Adrenal gland (tissue), 12 donors: Measurements from ENCODE around the gene DAG1. TPM values are rescaled to one million over a fixed set of nuclear protein-coding genes. Genes with fewer than 3 reads are reported as not detected.

ENCODE experiments used
- DNase-seq, 7 donors: peaks; one replicate each; pipeline ENCODE4 v3.0.0-alpha.2; 2019 to 2020
- H3K27ac ChIP-seq, 5 donors: fragments of 200-600 bp; sonication (generic) in 4 of 5; 1 replicate in 3 of 5; 2 replicates in 2 of 5; pipeline versions ENCODE4 v1.5.1 to v1.8.0; 2016 to 2020; ENCODE audit warnings: mild to moderate bottlenecking in 1 of 5
- H3K27me3 ChIP-seq: fragments of 200-600 bp; 2 replicates; pipeline ENCODE4 v1.8.0; 2021
- H3K36me3 ChIP-seq, 2 donors: fragments of 200-600 bp; replicated peaks in 1 of 2; 1 replicate in 1 of 2; 2 replicates in 1 of 2; pipeline versions ENCODE4 v1.5.1 to v1.8.0; 2018 to 2022
- H3K4me1 ChIP-seq, 2 donors: fragments of 200-600 bp; replicated peaks in 1 of 2; 1 replicate in 1 of 2; 2 replicates in 1 of 2; pipeline versions ENCODE4 v1.5.1 to v1.8.0; 2018 to 2021
- H3K4me3 ChIP-seq, 4 donors: fragments of 200-600 bp; sonication (generic) in 3 of 4; one replicate each; pipeline ENCODE4 v1.5.1; 2016 to 2018
- H3K9me3 ChIP-seq, 3 donors: fragments of 200-600 bp; sonication (generic) in 1 of 3; replicated peaks in 1 of 3; 1 replicate in 2 of 3; 2 replicates in 1 of 3; pipeline versions ENCODE4 v1.5.1 to v1.8.0; 2016 to 2021
- POLR2A ChIP-seq, 2 donors: fragments of 450-650 bp; IDR thresholded peaks; one replicate each; pipeline ENCODE4 v1.6.1; 2017; ENCODE audit warnings: antibody characterized with exemption in 2 of 2, mild to moderate bottlenecking in 2 of 2, moderate library complexity in 1 of 2
- WGBS, 4 donors: extraction: QIAGEN DNeasy Blood & Tissue Kit in 2 of 4; methylation state at CpG; one replicate each; pipeline versions ENCODE4 v1.1.5 to v1.1.7; 2013 to 2017; 5-methylcytosine and 5-hydroxymethylcytosine counted together
- intact Hi-C, 2 donors: fragments of 100-400 bp; cut with DNase I; formaldehyde crosslinking; loops; one replicate each; pipeline versions ENCODE4 v1.14.1 to v1.15.0; 2022 to 2023
- polyA plus RNA-seq, 3 donors: library from polyadenylated mRNA; stranded (reverse); fragments of 200-250 nt in 2 of 3; fragments of 350-450 nt in 1 of 3; fragmentation: Illumina TruSeq in 1 of 3; extraction: RNeasy Lipid Tissue Mini Kit (QIAGEN cat#74804) in 1 of 3; gene quantifications; one replicate each; pipeline ENCODE4 v1.2.3, GENCODE V29; 2013 to 2014
- small RNA-seq, 2 donors: library from RNA; depleted of rRNA; stranded (forward); fragments of <200 nt; gene quantifications; one replicate each; pipeline ENCODE3, GENCODE V24; 2016
- total RNA-seq, 9 donors: library from RNA; depleted of rRNA in 4 of 9; stranded (reverse); fragments of >200 nt in 4 of 9; fragments of 120-200 nt in 1 of 9; fragmentation: NEBNext Ultra II Directional in 1 of 9; extraction: Animal tissue kit (Norgen Biotek cat#: 25700) in 1 of 9; gene quantifications; one replicate each; pipeline versions ENCODE4 v1.1.0 to v1.2.4, GENCODE V29; 2013 to 2023
- TF ChIP-seq, protein P1 (sequence below), 6 experiments: fragments of 450-650 bp in 4 of 6; fragments of 200-600 bp in 2 of 6; sonication (generic) in 1 of 6; IDR thresholded peaks; 1 replicate in 5 of 6; 2 replicates in 1 of 6; pipeline versions ENCODE4 v1.5.1 to v1.8.0; 2016 to 2021; ENCODE audit warnings: antibody characterized with exemption in 6 of 6, mild to moderate bottlenecking in 2 of 6, moderate library complexity in 1 of 6
- donor health status: healthy with polysubstance abuse.
- donor health status: Bipolar disorder and iron deficiency.
- donor health status: DM: yes; HTN: yes; CAD: no.
- donor health status: DM: no; HTN: no; CAD: no.
- donor health status: DM: no; HTN: no; CAD: no.
- donor health status: DM: yes; HTN: yes; CAD: no.

Gene DAG1
- total and polyA plus RNA-seq, 12 donors, result 9.1 to 173 (median 73.7) TPM

DNA sequence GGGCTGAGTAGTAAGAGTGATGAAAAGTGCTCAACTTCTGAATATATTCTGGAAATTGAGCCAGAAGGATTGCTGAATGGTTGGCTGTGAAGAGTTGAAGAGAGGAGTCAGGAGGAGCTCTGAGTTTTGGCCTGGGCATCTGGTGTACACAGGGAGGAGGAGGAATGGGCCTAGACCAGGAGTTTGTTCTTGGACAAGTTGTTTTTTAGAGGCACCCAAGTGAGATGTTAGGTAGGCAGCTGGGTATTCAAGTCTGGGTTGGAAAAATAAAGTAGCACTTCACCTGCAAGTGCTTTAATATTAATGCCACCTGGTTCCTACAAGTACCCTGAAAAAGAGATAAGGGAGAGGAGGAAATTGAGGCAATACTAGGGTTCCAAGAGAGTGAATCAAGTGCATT is 98.9 kb downstream of the DAG1 start:
- Histone ChIP-seq H3K9me3 (no peaks in the 10 kb centered on the region), H3K4me1 (no peaks in the 10 kb centered on the region), H3K4me3 (no peak overlapping the region), H3K36me3 (no peaks in the 10 kb centered on the region), H3K27me3 (no peaks in the 10 kb centered on the region), H3K27ac (no peak overlapping the region)
- intact Hi-C loops, result no loop called here
- TF ChIP-seq POLR2A (IDR thresholded peaks at IDR 0.05), result no peak
- TF ChIP-seq, protein P1, sequence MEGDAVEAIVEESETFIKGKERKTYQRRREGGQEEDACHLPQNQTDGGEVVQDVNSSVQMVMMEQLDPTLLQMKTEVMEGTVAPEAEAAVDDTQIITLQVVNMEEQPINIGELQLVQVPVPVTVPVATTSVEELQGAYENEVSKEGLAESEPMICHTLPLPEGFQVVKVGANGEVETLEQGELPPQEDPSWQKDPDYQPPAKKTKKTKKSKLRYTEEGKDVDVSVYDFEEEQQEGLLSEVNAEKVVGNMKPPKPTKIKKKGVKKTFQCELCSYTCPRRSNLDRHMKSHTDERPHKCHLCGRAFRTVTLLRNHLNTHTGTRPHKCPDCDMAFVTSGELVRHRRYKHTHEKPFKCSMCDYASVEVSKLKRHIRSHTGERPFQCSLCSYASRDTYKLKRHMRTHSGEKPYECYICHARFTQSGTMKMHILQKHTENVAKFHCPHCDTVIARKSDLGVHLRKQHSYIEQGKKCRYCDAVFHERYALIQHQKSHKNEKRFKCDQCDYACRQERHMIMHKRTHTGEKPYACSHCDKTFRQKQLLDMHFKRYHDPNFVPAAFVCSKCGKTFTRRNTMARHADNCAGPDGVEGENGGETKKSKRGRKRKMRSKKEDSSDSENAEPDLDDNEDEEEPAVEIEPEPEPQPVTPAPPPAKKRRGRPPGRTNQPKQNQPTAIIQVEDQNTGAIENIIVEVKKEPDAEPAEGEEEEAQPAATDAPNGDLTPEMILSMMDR (IDR thresholded peaks at IDR 0.05), result no peak
- DNase-seq, result peak in 1 of 7 donors; percentile 9

DNA sequence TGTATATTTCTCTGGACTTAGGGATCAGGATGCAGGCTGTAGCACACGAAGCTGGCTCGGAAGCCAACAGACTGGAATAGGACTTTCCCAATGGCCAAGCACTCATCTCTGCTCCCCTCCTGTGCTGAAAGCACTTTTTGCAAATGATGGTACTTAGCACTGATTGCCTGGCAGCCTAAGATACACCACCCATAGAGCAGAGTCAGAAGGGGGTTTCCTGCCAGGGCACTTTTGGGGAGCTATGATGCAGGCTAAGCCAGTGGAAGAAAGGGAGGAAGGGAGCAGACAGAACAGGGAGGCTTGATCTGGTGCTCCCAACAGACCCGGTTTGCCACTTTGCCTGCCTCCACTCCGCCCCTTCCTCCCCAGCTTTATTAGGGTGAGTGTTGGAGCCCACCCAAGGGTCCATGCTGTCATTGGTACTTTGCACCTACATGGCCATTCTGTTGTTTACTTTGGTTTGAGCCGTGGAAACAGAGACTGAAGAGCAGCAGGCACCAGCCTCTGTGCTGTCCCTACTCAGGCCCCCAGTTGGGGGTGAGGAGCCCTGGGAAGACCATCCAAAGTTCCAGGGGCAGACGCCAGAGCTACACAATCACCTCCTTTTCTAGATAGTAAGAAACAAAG is 100.1 kb downstream of the DAG1 start:
- H3K9me3 ChIP-seq, result no peaks in the 10 kb centered on the region
- no peak overlapping the region for H3K4me3 ChIP-seq
- H3K27me3 ChIP-seq, result no peaks in the 10 kb centered on the region
- H3K27ac ChIP-seq, result no peak overlapping the region
- intact Hi-C loops, result no loop called here
- TF ChIP-seq, protein P1 (IDR thresholded peaks at IDR 0.05), result no peak
- TF ChIP-seq POLR2A (IDR thresholded peaks at IDR 0.05), result no peak
- DNase-seq, result peak in 1 of 7 donors; percentile 11
- H3K4me1 ChIP-seq, result no peaks in the 10 kb centered on the region
- WGBS, 4 donors, result 72 to 89% (median 80%) methylated on average over 6 of the region's 6 CpGs
- H3K36me3 ChIP-seq, result no peaks in the 10 kb centered on the region

DNA sequence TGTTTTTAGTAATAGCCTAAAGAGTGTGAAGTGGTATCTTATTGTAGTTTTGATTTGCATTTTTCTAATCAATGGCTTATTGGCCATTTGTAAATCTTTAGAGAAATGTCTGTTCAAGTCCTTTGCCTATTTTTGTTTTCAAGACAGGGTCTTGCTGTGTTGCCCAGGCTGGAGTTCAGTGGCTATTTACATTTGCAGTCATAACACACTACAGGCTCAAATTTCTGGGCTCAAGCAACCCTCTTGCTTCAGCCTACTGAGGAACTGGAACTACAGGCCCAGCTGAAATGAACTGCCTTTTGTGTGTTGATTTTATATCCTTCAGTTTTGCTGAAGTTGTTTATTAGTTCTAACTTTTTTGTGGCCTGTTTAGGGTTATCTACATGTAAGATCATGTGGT is 112.1 kb downstream of the DAG1 start:
- TF ChIP-seq POLR2A (IDR thresholded peaks at IDR 0.05), result no peak
- TF ChIP-seq, protein P1 (IDR thresholded peaks at IDR 0.05), result no peak
- no peaks in the 10 kb centered on the region for H3K27me3 ChIP-seq
- H3K36me3 ChIP-seq, result no peaks in the 10 kb centered on the region
- no peaks in the 10 kb centered on the region for H3K9me3 ChIP-seq
- no peaks in the 10 kb centered on the region for H3K4me1 ChIP-seq
- DNase-seq, result no peak
- no peak overlapping the region for H3K4me3 ChIP-seq
- H3K27ac ChIP-seq, result no peak overlapping the region
- intact Hi-C loops, result no loop called here

Small RNA genes within 50 kb of the gene (small RNA-seq; reads per million reads assigned to genes)
- gene RNA5SP130, result 0 reads per million in 2 donors

Other genes starting within 250 kb of the DAG1 start
- 1 to 10 TPM; 3.4 to 7.4 (median 5.3) TPM for gene C3orf62, start 193.0 kb upstream of the DAG1 start, total RNA-seq
- 10 to 100 TPM in 2 of 3 donors, 1 to 10 TPM in 1; 7.9 to 17.9 (median 15.1) TPM for gene C3orf62, start 193.0 kb upstream of the DAG1 start, polyA plus RNA-seq
- 10 to 100 TPM; 14.2 to 56.9 (median 39.0) TPM for gene USP4, start 130.2 kb upstream of the DAG1 start, total RNA-seq
- gene USP4, start 130.2 kb upstream of the DAG1 start, polyA plus RNA-seq, result 10 to 100 TPM; 41.4 to 71.0 (median 53.4) TPM
- gene GPX1, start 111.9 kb upstream of the DAG1 start, total RNA-seq, result 1,000 to 10,000 TPM in 2 of 9 donors, 100 to 1,000 TPM in 7; 339 to 1,200 (median 514) TPM
- gene GPX1, start 111.9 kb upstream of the DAG1 start, polyA plus RNA-seq, result 100 to 1,000 TPM in 2 of 3 donors, 10 to 100 TPM in 1; 60.3 to 942 (median 567) TPM
- 100 to 1,000 TPM; 215 to 913 (median 430) TPM for gene RHOA, start 58.3 kb upstream of the DAG1 start, total RNA-seq
- gene RHOA, start 58.3 kb upstream of the DAG1 start, polyA plus RNA-seq, result 100 to 1,000 TPM; 185 to 796 (median 189) TPM
- gene TCTA, start 57.8 kb upstream of the DAG1 start, total RNA-seq, result 10 to 100 TPM; 31.5 to 83.3 (median 46.0) TPM
- gene TCTA, start 57.8 kb upstream of the DAG1 start, polyA plus RNA-seq, result 100 to 1,000 TPM in 1 of 3 donors, 10 to 100 TPM in 2; 26.9 to 116 (median 33.7) TPM
- 10 to 100 TPM in 8 of 9 donors, 1 to 10 TPM in 1; 5.6 to 33.0 (median 20.2) TPM for gene AMT, start 47.8 kb upstream of the DAG1 start, total RNA-seq
- 10 to 100 TPM; 18.9 to 55.8 (median 22.9) TPM for gene AMT, start 47.8 kb upstream of the DAG1 start, polyA plus RNA-seq
- gene NICN1, start 40.9 kb upstream of the DAG1 start, total RNA-seq, result 10 to 100 TPM in 8 of 9 donors, 1 to 10 TPM in 1; 9.2 to 58.6 (median 19.6) TPM
- 1 to 10 TPM; 8.8 to 9.9 (median 9.2) TPM for gene NICN1, start 40.9 kb upstream of the DAG1 start, polyA plus RNA-seq
- gene BSN, start 84.2 kb downstream of the DAG1 start, total RNA-seq, result 1 to 10 TPM in 8 of 9 donors, under 1 TPM in 1; 0.72 to 4.6 (median 1.6) TPM
- gene BSN, start 84.2 kb downstream of the DAG1 start, polyA plus RNA-seq, result 1 to 10 TPM in 2 of 3 donors, under 1 TPM in 1; 0.27 to 3.9 (median 1.3) TPM
- 100 to 1,000 TPM in 7 of 9 donors, 10 to 100 TPM in 2; 86.6 to 166 (median 128) TPM for gene APEH, start 204.1 kb downstream of the DAG1 start, total RNA-seq
- 100 to 1,000 TPM in 1 of 3 donors, 10 to 100 TPM in 2; 36.5 to 124 (median 45.9) TPM for gene APEH, start 204.1 kb downstream of the DAG1 start, polyA plus RNA-seq
- 10 to 100 TPM; 13.4 to 92.0 (median 45.0) TPM for gene MST1, start 219.2 kb downstream of the DAG1 start, total RNA-seq
- gene MST1, start 219.2 kb downstream of the DAG1 start, polyA plus RNA-seq, result 100 to 1,000 TPM in 2 of 3 donors, 1 to 10 TPM in 1; 7.5 to 241 (median 240) TPM
- 10 to 100 TPM; 19.5 to 62.3 (median 37.3) TPM for gene RNF123, start 219.3 kb downstream of the DAG1 start, total RNA-seq
- gene RNF123, start 219.3 kb downstream of the DAG1 start, polyA plus RNA-seq, result 10 to 100 TPM; 35.1 to 59.6 (median 48.8) TPM
- gene AMIGO3, start 249.4 kb downstream of the DAG1 start, total RNA-seq, result 1 to 10 TPM in 3 of 9 donors, under 1 TPM in 3, not detected in 3; 0.28 to 1.3 (median 0.79) TPM
- 1 to 10 TPM in 2 of 3 donors, not detected in 1; 2.2 to 3.0 TPM for gene AMIGO3, start 249.4 kb downstream of the DAG1 start, polyA plus RNA-seq